GM18519 (cell line): ENCODE data around the gene SAE1.
"Not testable (repeated sequence)": the region's sequence is repeated elsewhere in the genome, so short reads cannot be mapped to it uniquely, and the experiment has no call there.

Source experiments
- ATAC-seq: cut with Tn5 transposase; IDR thresholded peaks from one replicate; pipeline ENCODE4 v1.9.1; 2021; ENCODE audit warnings: mild to moderate bottlenecking, moderate library complexity; ENCODE audit not compliant: unreplicated experiment, low FRiP score

The SAE1 gene

GRCh38 chr19:47124937-47125668, 5.5 kb upstream of the SAE1 start:
- ATAC-seq: no peak

GRCh38 chr19:47125669-47125938, 5.0 kb upstream of the SAE1 start:
- ATAC-seq: no peak

- ATAC-seq: no peak
Observed at GRCh38 chr19:47129579-47129978, 1.1 kb upstream of the SAE1 start.

GRCh38 chr19:47130120-47130588, 481 bp upstream of the SAE1 start:
- no peak for ATAC-seq

GRCh38 chr19:47132194-47132852, 1.7 kb downstream of the SAE1 start:
- no peak for ATAC-seq

- ATAC-seq: no peak
Observed at GRCh38 chr19:47133021-47133471, 2.4 kb downstream of the SAE1 start.

GRCh38 chr19:47134545-47134944, 3.9 kb downstream of the SAE1 start:
- ATAC-seq: no peak

- ATAC-seq: no peak
Observed at GRCh38 chr19:47135156-47135555, 4.5 kb downstream of the SAE1 start.

GRCh38 chr19:47141252-47141651, 10.6 kb downstream of the SAE1 start:
- not testable (repeated sequence) for ATAC-seq

GRCh38 chr19:47141695-47142094, 11.1 kb downstream of the SAE1 start:
- no peak for ATAC-seq

GRCh38 chr19:47142779-47143178, 12.1 kb downstream of the SAE1 start:
- ATAC-seq: no peak

- no peak for ATAC-seq
Observed at GRCh38 chr19:47143322-47144073, 12.9 kb downstream of the SAE1 start.

GRCh38 chr19:47144630-47145029, 14.0 kb downstream of the SAE1 start:
- no peak for ATAC-seq

- no peak for ATAC-seq
Observed at GRCh38 chr19:47145639-47146486, 15.2 kb downstream of the SAE1 start.

GRCh38 chr19:47146920-47147319, 16.3 kb downstream of the SAE1 start:
- no peak for ATAC-seq

GRCh38 chr19:47151627-47152026, 21.0 kb downstream of the SAE1 start:
- ATAC-seq: no peak

- ATAC-seq: no peak
Observed at GRCh38 chr19:47152205-47152604, 21.6 kb downstream of the SAE1 start.

GRCh38 chr19:47152632-47153031, 22.0 kb downstream of the SAE1 start:
- ATAC-seq: no peak

- ATAC-seq: no peak
Observed at GRCh38 chr19:47153266-47153665, 22.6 kb downstream of the SAE1 start.

- ATAC-seq: no peak
Observed at GRCh38 chr19:47155148-47155547, 24.5 kb downstream of the SAE1 start.
